IgD-negative memory B cell (primary cell): ENCODE measurements around the gene KMT5C. TPM values are rescaled to one million over a fixed set of nuclear protein-coding genes. Genes with fewer than 3 reads are reported as not detected.
"Not testable (repeated sequence)": the region's sequence is repeated elsewhere in the genome, so short reads cannot be mapped to it uniquely, and the experiment has no call there.

Experiments
- H3K27ac Mint-ChIP-seq, 3 donors: one replicate each; pipeline ENCODE4 v1.8.0; 2020 to 2022; ENCODE audit warnings: mild to moderate bottlenecking in 3 of 3, mixed read lengths in 3 of 3, moderate library complexity in 1 of 3
- H3K27me3 Mint-ChIP-seq: one replicate; pipeline ENCODE4 v1.8.0; 2021; ENCODE audit warnings: mixed read lengths
- H3K36me3 Mint-ChIP-seq: one replicate; pipeline ENCODE4 v1.8.0; 2020; ENCODE audit warnings: mild to moderate bottlenecking, mixed read lengths
- H3K4me1 Mint-ChIP-seq, 3 donors: one replicate each; pipeline ENCODE4 v1.8.0; 2020 to 2022; ENCODE audit warnings: mixed read lengths in 3 of 3, mild to moderate bottlenecking in 1 of 3
- H3K4me3 Mint-ChIP-seq, 4 donors: one replicate each; pipeline ENCODE4 v1.8.0; 2020 to 2022; ENCODE audit warnings: mild to moderate bottlenecking in 4 of 4, mixed read lengths in 4 of 4, moderate library complexity in 3 of 4
- H3K9me3 Mint-ChIP-seq, 3 donors: one replicate each; pipeline ENCODE4 v1.8.0; 2020 to 2021; ENCODE audit warnings: mixed read lengths in 3 of 3, mild to moderate bottlenecking in 1 of 3
- polyA plus RNA-seq: library from polyadenylated mRNA; unstranded; fragments of 300-500 nt; fragmentation: Illumina TruSeq; gene quantifications from one replicate; pipeline ENCODE4 v1.2.3, GENCODE V29; 2021

Gene KMT5C
- polyA plus RNA-seq, 1 donor from 2014 or later: 2.3 TPM

GRCh38 chr19:55329791-55330190, 9.9 kb upstream of the KMT5C start:
- H3K9me3 Mint-ChIP-seq, H3K27me3 Mint-ChIP-seq, H3K27ac Mint-ChIP-seq, H3K4me1 Mint-ChIP-seq, H3K4me3 Mint-ChIP-seq, H3K36me3 Mint-ChIP-seq: not testable (repeated sequence)

- Mint-ChIP-seq H3K4me3 (no peak overlapping the region), H3K36me3 (no peaks in the 10 kb centered on the region), H3K4me1 (peaks cover 0 to 5% (median 3%) of the 10 kb centered on the region in 3 donors), H3K9me3 (no peaks in the 10 kb centered on the region), H3K27ac (no peak overlapping the region), H3K27me3 (peaks cover 24% of the 10 kb centered on the region)
Measured at GRCh38 chr19:55333870-55334269, 5.8 kb upstream of the KMT5C start.

GRCh38 chr19:55336101-55336500, 3.6 kb upstream of the KMT5C start:
- H3K36me3 Mint-ChIP-seq: no peaks in the 10 kb centered on the region
- H3K27me3 Mint-ChIP-seq: peaks cover 27% of the 10 kb centered on the region
- H3K27ac Mint-ChIP-seq: peak overlapping the region in 1 of 3 donors; percentile 33
- peaks cover 5 to 9% (median 6%) of the 10 kb centered on the region in 3 donors for H3K4me1 Mint-ChIP-seq
- no peaks in the 10 kb centered on the region for H3K9me3 Mint-ChIP-seq
- H3K4me3 Mint-ChIP-seq: peak overlapping the region in 1 of 4 donors; percentile 19

- peaks cover 6 to 10% (median 7%) of the 10 kb centered on the region in 3 donors for H3K4me1 Mint-ChIP-seq
- no peaks in the 10 kb centered on the region for H3K36me3 Mint-ChIP-seq
- peak overlapping the region; percentile 87 to 99 (median 98) for H3K27ac Mint-ChIP-seq
- H3K4me3 Mint-ChIP-seq: peak overlapping the region; percentile 86 to 95 (median 92)
- H3K9me3 Mint-ChIP-seq: peaks cover 0 to 2% (median 0%) of the 10 kb centered on the region in 3 donors
- H3K27me3 Mint-ChIP-seq: peaks cover 25% of the 10 kb centered on the region
Measured at GRCh38 chr19:55339889-55340783, 460 bp downstream of the KMT5C start.

GRCh38 chr19:55340784-55341147, 1.1 kb downstream of the KMT5C start:
- Mint-ChIP-seq H3K4me1 (peaks cover 6 to 10% (median 7%) of the 10 kb centered on the region in 3 donors), H3K36me3 (no peaks in the 10 kb centered on the region), H3K4me3 (peak overlapping the region; percentile 10 to 95 (median 89)), H3K27me3 (peaks cover 21% of the 10 kb centered on the region), H3K27ac (peak overlapping the region in 1 of 3 donors; percentile 27), H3K9me3 (peaks cover 0 to 2% (median 0%) of the 10 kb centered on the region in 3 donors)

GRCh38 chr19:55341171-55341588, 1.5 kb downstream of the KMT5C start:
- H3K4me1 Mint-ChIP-seq: peaks cover 6 to 10% (median 7%) of the 10 kb centered on the region in 3 donors

GRCh38 chr19:55341595-55342531, 2.2 kb downstream of the KMT5C start:
- Mint-ChIP-seq H3K27me3 (peaks cover 13% of the 10 kb centered on the region), H3K36me3 (no peaks in the 10 kb centered on the region), H3K4me1 (peaks cover 6 to 10% (median 7%) of the 10 kb centered on the region in 3 donors), H3K9me3 (peaks cover 0 to 2% (median 0%) of the 10 kb centered on the region in 3 donors), H3K27ac (peak overlapping the region in 1 of 3 donors; percentile 27), H3K4me3 (peak overlapping the region; percentile 41 to 84 (median 62))

More at GRCh38 chr19:55341171-55341588, 1.5 kb downstream of the KMT5C start:
- Mint-ChIP-seq H3K4me3 (peak overlapping the region; percentile 41 to 95 (median 89)), H3K36me3 (no peaks in the 10 kb centered on the region), H3K9me3 (peaks cover 0 to 2% (median 0%) of the 10 kb centered on the region in 3 donors), H3K27ac (peak overlapping the region in 1 of 3 donors; percentile 27), H3K27me3 (peaks cover 17% of the 10 kb centered on the region)

GRCh38 chr19:55344444-55344843, 4.8 kb downstream of the KMT5C start:
- no peak overlapping the region for H3K4me3 Mint-ChIP-seq
- H3K36me3 Mint-ChIP-seq: no peaks in the 10 kb centered on the region
- no peak overlapping the region for H3K27ac Mint-ChIP-seq
- H3K9me3 Mint-ChIP-seq: peaks cover 0 to 2% (median 0%) of the 10 kb centered on the region in 3 donors
- H3K27me3 Mint-ChIP-seq: peaks cover 4% of the 10 kb centered on the region
- peaks cover 4 to 5% (median 4%) of the 10 kb centered on the region in 3 donors for H3K4me1 Mint-ChIP-seq

GRCh38 chr19:55345101-55345817, 5.6 kb downstream of the KMT5C start:
- peaks cover 0 to 3% (median 2%) of the 10 kb centered on the region in 3 donors for H3K4me1 Mint-ChIP-seq
- no peak overlapping the region for H3K27ac Mint-ChIP-seq
- no peaks in the 10 kb centered on the region for H3K36me3 Mint-ChIP-seq
- peak overlapping the region in 1 of 4 donors; percentile 65 for H3K4me3 Mint-ChIP-seq
- H3K27me3 Mint-ChIP-seq: peaks cover 1% of the 10 kb centered on the region
- peaks cover 0 to 2% (median 0%) of the 10 kb centered on the region in 3 donors for H3K9me3 Mint-ChIP-seq

GRCh38 chr19:55345818-55346724, 6.4 kb downstream of the KMT5C start:
- no peaks in the 10 kb centered on the region for H3K36me3 Mint-ChIP-seq
- no peak overlapping the region for H3K27ac Mint-ChIP-seq
- peaks cover 0 to 2% (median 1%) of the 10 kb centered on the region in 3 donors for H3K4me1 Mint-ChIP-seq
- peaks cover 3% of the 10 kb centered on the region for H3K27me3 Mint-ChIP-seq
- peaks cover 0 to 2% (median 0%) of the 10 kb centered on the region in 3 donors for H3K9me3 Mint-ChIP-seq
- H3K4me3 Mint-ChIP-seq: no peak overlapping the region

GRCh38 chr19:55346725-55347441, 7.2 kb downstream of the KMT5C start:
- peaks cover 0 to 3% (median 0%) of the 10 kb centered on the region in 3 donors for H3K9me3 Mint-ChIP-seq

GRCh38 chr19:55347442-55348009, 7.8 kb downstream of the KMT5C start:
- H3K9me3 Mint-ChIP-seq: peaks cover 0 to 3% (median 0%) of the 10 kb centered on the region in 3 donors

More at GRCh38 chr19:55346725-55347441, 7.2 kb downstream of the KMT5C start:
- Mint-ChIP-seq H3K4me3 (no peak overlapping the region), H3K27me3 (peaks cover 10% of the 10 kb centered on the region), H3K36me3 (no peaks in the 10 kb centered on the region), H3K27ac (no peak overlapping the region), H3K4me1 (no peaks in the 10 kb centered on the region)

More at GRCh38 chr19:55347442-55348009, 7.8 kb downstream of the KMT5C start:
- H3K27me3 Mint-ChIP-seq: peaks cover 16% of the 10 kb centered on the region
- H3K36me3 Mint-ChIP-seq: no peaks in the 10 kb centered on the region
- no peak overlapping the region for H3K27ac Mint-ChIP-seq
- no peak overlapping the region for H3K4me3 Mint-ChIP-seq
- H3K4me1 Mint-ChIP-seq: peaks cover 0 to 2% (median 0%) of the 10 kb centered on the region in 3 donors
